HG03135 (cell line): ENCODE measurements around the gene TNNI3.
"Not testable (repeated sequence)": the region's sequence is repeated elsewhere in the genome, so short reads cannot be mapped to it uniquely, and the experiment has no call there.

Experiments used
- ATAC-seq: cut with Tn5 transposase; IDR thresholded peaks from one replicate; pipeline ENCODE4 v1.9.1; 2021; ENCODE audit warnings: mild to moderate bottlenecking, moderate library complexity; ENCODE audit not compliant: unreplicated experiment

TNNI3 gene

DNA sequence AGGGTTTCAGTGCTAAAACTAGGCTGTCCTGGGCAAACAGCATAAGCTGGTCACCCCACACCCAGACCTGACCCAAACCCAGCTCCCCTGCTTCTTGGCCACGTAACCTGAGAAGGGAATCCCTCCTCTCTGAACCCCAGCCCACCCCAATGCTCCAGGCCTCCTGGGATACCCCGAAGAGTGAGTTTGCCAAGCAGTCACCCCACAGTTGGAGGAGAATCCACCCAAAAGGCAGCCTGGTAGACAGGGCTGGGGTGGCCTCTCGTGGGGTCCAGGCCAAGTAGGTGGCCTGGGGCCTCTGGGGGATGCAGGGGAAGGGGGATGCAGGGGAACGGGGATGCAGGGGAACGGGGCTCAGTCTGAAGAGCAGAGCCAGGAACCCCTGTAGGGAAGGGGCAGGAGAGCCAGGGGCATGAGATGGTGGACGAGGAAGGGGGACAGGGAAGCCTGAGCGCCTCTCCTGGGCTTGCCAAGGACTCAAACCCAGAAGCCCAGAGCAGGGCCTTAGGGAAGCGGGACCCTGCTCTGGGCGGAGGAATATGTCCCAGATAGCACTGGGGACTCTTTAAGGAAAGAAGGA, 42.9 kb downstream of the TNNI3 start:
- no peak for ATAC-seq

DNA sequence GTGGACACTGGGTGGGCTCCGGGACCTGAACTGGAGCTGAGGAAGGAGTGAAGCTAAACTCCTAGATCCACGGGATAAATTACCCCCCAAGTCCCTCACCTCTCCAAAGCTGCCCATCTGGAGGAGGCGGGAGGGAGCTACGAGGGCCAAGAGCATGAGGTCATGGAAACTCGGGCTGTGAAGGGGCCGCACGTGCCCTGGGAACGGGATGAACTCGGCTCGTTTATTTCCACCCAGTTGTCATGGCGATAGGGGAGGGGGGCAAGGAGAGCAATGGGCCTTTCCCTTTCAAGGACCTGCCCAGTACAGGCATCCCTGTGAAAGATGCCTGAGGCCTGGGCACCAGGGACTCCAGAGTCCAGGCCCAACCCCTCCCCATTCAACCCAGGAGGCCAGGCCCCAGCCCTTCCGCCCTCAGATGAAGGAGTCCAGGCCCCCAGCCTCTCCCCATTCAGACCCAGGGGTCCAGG, 43.9 kb downstream of the TNNI3 start:
- ATAC-seq: no peak

DNA sequence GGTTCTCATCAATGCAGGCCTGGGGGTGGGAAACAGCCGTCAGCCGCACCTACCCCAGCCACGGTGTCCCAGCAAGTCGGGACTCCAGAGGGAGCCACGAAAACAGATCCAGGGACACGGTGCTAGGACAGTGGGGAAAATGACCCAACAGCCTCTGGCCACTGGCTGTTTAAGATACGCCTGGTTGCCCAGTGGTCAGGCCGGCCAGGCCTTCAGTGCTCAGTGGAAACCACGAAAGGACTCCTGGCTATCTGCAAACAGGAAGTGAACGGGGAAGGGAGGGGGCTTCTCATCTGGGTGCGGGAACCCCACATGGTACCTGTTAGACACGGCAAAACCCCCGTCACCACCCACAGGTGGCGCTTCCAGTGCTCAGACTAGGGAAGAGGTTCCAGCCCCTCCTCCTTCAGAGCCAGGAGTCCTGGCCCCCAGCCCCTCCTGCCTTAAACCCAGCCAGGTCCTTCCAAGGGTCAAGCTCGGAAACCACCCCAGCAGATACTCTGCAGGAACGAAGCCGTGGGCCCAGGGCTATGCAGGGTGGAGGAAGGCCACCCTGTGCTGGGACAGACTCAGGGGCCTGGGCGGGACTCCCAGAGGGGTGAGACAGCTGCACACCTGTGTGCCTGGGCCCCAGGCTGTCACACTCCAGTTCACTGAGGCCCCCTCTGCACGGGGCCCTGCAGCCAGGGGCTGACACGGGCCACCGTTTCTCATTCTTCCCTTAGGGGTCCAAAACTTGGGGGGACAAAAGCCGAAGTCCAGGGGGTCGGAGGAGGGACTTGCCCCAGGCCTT, 44.6 kb downstream of the TNNI3 start:
- no peak for ATAC-seq

DNA sequence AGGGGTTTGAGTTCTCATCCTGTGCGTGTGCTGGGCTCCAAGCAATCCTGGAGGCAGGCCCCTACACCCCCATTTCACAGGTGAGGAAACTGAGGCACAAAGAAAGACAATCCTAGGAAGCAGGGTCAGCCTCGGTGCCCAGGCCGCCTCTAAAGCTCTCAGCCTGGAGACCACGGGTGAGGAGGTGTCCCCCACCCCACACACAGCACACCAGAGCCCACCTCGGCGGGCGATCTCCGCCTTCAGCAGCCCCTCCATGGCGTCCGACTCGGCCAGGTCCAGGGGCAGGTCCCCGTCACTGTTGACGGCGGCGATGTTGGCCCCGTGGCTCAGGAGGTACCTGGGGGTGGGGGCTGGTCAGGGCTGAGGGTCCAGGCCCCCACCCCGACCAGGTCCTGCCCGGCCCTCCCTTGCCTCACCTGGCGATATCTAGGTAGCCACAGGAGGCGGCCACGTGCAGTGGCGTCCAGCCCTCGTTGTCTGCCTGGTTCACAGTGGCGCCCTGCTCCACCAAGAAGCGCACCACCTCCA, 45.2 kb downstream of the TNNI3 start:
- ATAC-seq: no peak

DNA sequence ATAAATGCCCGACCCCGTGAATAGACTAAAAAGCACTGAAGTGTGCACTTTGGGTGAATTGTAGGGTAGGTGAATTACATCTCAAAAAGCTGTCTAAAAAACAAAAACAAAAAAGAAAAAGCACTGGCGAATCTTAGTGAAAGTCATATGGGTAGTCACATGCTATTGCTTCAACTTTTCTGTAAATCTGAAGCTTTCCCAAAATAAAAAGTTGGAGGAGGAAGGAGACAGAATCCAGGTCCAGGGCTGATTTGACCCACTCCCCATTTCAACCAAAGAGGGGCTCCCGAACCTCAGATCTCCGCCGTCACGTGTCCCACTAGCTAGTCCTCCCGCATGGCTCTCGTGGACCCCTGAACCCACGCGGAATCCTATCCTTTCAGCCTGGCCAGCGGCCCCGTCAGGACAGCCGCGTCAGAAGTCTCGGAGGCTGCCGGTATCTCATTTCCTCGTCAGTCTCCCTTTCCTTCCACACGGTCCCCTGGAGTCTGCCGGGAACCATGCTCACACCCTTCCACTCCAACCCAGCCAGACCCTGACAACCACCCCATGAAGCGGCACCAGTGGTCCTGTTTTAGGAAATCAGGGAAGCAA, 46.2 kb downstream of the TNNI3 start:
- ATAC-seq: no peak

DNA sequence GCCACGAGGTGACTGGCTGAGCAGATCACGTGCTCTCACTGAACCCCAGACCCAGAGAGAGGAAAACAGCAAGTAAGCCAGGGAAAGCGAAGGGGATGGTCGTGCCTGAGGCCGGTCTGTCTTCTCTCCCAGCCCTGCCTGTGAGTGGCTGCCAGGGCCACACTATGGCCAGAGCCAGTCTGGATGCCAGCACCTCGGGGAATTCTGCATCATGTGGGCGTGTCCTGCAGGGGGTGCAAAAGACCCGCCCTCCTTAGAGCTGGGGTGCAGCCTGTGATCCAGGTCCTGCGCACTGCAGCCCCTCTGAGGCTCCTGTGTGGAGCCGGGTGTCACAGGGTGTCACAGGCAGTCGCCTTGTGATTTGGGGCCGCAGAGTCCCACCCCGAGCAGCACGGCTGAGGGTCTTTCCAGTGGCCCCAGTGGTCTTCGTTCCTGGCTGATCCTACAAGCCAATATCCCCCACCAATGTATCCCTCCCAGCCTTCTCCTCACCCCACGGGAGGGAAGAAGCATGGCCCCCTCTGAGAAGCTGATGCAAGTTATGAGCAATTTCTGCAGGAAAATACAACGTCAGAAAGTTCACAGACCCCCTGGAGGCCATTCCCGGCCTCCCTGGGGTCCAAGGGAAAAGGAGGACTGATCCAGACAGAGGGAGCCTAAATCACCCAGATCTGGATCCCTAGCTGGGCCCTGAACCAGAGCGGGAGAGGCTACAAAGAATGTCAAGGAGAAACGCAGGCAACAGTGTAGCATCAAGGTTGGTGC, 47.8 kb downstream of the TNNI3 start:
- no peak for ATAC-seq

DNA sequence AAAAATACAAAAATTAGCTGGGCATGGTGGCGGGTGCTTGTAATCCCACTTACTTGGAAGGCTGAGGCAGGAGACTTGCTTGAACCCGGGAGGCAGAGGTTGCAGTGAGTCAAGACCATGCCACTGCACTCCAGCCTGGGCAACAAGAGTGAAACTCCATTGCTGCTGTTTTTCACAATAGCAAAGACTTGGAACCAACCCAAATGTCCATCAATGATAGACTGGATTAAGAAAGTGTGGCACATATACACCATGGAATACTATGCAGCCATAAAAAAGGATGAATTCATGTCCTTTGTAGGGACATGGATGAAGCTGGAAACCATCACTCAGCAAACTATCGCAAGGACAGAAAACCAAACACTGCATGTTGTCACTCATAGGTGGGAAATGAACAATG, 50.3 kb downstream of the TNNI3 start:
- not testable (repeated sequence) for ATAC-seq

DNA sequence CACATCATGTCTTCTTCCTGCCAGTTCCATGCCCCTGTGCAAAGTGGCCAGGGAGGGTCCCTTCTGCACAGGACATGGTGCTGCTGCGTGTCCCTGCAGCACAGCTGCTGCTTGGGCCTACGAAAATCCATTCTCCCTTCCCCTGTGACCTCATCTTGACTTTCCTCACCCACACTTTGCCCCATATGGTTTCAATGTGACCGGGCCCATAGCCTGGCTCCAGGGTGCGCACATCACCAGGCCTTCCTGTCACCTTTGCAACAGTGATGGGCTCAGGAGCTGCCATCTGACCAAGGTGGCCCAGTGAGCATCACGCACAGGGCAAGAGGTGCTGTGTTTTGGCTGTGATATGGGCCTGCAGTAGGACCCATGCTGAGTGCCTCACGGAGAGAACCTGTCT, 50.9 kb downstream of the TNNI3 start:
- ATAC-seq: no peak

DNA sequence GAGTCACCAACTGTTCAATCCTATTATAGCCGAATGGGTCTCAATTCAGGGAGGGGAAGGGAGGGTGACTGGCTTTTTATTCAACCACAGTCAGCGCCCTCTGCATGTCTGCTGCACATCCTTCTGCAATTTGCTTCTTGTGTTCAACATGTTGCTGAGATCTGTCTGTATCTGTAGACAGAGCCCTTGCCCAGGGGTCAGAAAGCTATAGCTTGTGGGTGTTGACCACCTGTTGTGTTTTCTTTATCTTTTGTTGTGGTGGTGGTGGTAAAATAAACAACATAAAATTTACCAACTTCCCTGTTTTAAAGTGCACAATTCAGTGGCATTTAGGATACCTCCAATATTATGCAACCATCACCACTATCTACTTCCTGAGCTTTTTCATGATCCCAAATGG, 52.3 kb downstream of the TNNI3 start:
- no peak for ATAC-seq

DNA sequence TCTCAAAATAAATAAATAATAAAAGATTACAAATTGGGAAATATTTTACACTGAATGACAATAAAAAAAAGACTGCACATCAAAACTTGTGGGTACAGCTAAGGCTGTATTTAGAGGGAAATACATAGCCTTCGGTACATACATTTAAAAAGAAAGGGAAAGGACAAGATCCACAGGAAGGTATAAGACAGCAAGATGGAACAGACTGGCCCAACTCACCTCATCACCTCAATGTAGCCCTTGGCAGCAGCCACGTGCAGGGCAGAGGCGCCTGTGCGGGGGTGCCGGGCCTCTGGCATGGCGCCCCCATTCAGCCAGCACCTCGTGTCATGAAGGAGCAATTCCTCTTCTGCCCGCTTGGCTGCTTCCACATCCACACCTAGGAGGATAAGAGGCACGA, 54.3 kb downstream of the TNNI3 start:
- no peak for ATAC-seq
